Left ventricle myocardium inferior (tissue), 1 donor: ENCODE results near the gene ABHD12. TPM values are rescaled to one million over a fixed set of nuclear protein-coding genes. Genes with fewer than 3 reads are reported as not detected.

Experiments used
- DNase-seq: peaks from one replicate; pipeline ENCODE4 v3.0.0-alpha.2; 2020
- H3K27ac ChIP-seq: fragments of 200-600 bp; replicated peaks from 2 replicates; pipeline ENCODE4 v1.8.0; 2021
- H3K27me3 ChIP-seq: fragments of 200-600 bp; 2 replicates; pipeline ENCODE4 v1.8.0; 2021; ENCODE audit warnings: low read depth
- H3K36me3 ChIP-seq: fragments of 200-600 bp; 2 replicates; pipeline ENCODE4 v1.8.0; 2021
- H3K4me1 ChIP-seq: fragments of 200-600 bp; 2 replicates; pipeline ENCODE4 v1.8.0; 2021
- H3K4me3 ChIP-seq: fragments of 200-600 bp; 2 replicates; pipeline ENCODE4 v1.8.0; 2021; ENCODE audit warnings: mild to moderate bottlenecking, moderate library complexity
- H3K9me3 ChIP-seq: fragments of 200-600 bp; replicated peaks from 2 replicates; pipeline ENCODE4 v1.8.0; 2021
- intact Hi-C: fragments of 100-400 bp; cut with micrococcal nuclease; formaldehyde crosslinking; loops from one replicate; pipeline ENCODE4 v1.11.0; 2022
- total RNA-seq: library from RNA; stranded (reverse); fragmentation: NEBNext Ultra II Directional; extraction: Animal tissue kit (Norgen Biotek cat#: 25700); gene quantifications from one replicate; pipeline ENCODE4 v1.2.1, GENCODE V29; 2021
- TF ChIP-seq, protein P1 (sequence below): fragments of 200-600 bp; IDR thresholded peaks from 2 replicates; pipeline ENCODE4 v1.8.0; 2021; ENCODE audit warnings: antibody characterized with exemption, mild to moderate bottlenecking, borderline replicate concordance
- donor health status: DM: no; HTN: yes; CAD: no; lungs with severe emphysema.

Gene ABHD12
- total RNA-seq, 1 donor from 2014 or later, result 23.2 TPM

DNA sequence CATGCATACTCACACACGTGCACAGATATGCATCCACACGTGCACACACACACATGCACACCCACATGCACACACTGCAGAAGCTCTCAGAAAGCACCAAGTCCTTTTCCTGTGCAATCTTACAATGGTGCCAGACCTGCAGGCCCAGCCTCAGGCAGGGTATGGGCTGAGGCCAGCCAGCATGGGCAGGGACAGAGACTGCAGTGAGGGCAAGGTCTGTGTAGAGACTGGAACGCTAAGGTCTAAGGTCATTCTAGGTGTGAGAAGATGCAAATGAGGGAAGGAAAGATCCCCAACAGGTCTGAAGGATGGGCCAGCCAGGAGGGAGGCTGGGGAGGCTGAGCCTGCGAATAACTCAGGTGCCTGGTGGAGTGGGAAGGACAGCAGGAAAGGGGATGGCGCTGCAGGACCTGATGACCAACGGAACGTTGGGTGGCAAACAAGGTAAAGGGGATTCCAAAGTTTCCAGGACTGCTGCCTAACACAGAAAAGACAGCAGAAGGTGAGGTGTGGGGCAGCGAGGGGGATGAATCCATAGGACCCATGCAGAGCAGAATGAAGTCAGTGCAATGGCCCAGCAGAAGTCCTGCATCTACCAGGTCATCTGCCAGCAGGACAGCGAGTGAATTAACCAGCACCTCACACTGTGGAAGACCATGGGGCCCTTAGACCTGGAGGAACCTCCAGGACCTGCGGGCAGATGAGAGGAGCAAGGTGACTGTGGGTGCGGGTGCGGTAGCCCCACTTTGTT, 67.0 kb downstream of the ABHD12 start:
- no peak for DNase-seq
- no peak overlapping the region for H3K27ac ChIP-seq
- no peaks in the 10 kb centered on the region for H3K9me3 ChIP-seq
- TF ChIP-seq, protein P1, sequence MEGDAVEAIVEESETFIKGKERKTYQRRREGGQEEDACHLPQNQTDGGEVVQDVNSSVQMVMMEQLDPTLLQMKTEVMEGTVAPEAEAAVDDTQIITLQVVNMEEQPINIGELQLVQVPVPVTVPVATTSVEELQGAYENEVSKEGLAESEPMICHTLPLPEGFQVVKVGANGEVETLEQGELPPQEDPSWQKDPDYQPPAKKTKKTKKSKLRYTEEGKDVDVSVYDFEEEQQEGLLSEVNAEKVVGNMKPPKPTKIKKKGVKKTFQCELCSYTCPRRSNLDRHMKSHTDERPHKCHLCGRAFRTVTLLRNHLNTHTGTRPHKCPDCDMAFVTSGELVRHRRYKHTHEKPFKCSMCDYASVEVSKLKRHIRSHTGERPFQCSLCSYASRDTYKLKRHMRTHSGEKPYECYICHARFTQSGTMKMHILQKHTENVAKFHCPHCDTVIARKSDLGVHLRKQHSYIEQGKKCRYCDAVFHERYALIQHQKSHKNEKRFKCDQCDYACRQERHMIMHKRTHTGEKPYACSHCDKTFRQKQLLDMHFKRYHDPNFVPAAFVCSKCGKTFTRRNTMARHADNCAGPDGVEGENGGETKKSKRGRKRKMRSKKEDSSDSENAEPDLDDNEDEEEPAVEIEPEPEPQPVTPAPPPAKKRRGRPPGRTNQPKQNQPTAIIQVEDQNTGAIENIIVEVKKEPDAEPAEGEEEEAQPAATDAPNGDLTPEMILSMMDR, result no peak
- H3K4me1 ChIP-seq, result peaks cover 35% of the 10 kb centered on the region
- intact Hi-C loops, result no loop called here
- peaks cover 17% of the 10 kb centered on the region for H3K36me3 ChIP-seq
- no peak overlapping the region for H3K4me3 ChIP-seq
- no peaks in the 10 kb centered on the region for H3K27me3 ChIP-seq

DNA sequence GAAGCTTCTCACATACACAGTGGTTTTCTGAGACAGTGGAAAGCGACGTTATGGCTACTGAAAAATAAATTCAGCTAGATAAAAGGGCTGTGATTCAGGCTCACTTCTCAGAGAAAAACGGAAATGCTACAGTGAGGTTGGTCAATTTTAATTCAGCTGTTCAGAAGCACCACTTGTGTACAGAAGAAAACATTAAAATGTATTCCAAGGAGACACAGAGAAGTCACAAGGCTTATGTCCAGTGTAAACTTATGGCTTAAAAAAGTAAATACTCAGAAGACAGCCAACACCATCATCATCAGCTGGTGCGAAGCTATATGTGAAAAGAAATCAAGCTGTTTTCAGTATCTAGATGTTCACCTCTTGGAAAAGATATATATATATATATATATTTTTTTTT, 68.6 kb downstream of the ABHD12 start:
- H3K4me3 ChIP-seq, result no peak overlapping the region
- no peaks in the 10 kb centered on the region for H3K9me3 ChIP-seq
- no peaks in the 10 kb centered on the region for H3K27me3 ChIP-seq
- peaks cover 17% of the 10 kb centered on the region for H3K36me3 ChIP-seq
- H3K27ac ChIP-seq, result no peak overlapping the region
- no peak for DNase-seq
- TF ChIP-seq, protein P1, result no peak
- intact Hi-C loops, result no loop called here
- H3K4me1 ChIP-seq, result peaks cover 28% of the 10 kb centered on the region

GRCh38 chr20:25321262-25321831, 69.3 kb downstream of the ABHD12 start:
- Histone ChIP-seq H3K4me1 (peaks cover 28% of the 10 kb centered on the region), H3K36me3 (peaks cover 22% of the 10 kb centered on the region), H3K4me3 (no peak overlapping the region), H3K27ac (no peak overlapping the region), H3K27me3 (no peaks in the 10 kb centered on the region), H3K9me3 (no peaks in the 10 kb centered on the region)
- TF ChIP-seq, protein P1, result no peak
- no peak for DNase-seq
- intact Hi-C loops, result no loop called here

DNA sequence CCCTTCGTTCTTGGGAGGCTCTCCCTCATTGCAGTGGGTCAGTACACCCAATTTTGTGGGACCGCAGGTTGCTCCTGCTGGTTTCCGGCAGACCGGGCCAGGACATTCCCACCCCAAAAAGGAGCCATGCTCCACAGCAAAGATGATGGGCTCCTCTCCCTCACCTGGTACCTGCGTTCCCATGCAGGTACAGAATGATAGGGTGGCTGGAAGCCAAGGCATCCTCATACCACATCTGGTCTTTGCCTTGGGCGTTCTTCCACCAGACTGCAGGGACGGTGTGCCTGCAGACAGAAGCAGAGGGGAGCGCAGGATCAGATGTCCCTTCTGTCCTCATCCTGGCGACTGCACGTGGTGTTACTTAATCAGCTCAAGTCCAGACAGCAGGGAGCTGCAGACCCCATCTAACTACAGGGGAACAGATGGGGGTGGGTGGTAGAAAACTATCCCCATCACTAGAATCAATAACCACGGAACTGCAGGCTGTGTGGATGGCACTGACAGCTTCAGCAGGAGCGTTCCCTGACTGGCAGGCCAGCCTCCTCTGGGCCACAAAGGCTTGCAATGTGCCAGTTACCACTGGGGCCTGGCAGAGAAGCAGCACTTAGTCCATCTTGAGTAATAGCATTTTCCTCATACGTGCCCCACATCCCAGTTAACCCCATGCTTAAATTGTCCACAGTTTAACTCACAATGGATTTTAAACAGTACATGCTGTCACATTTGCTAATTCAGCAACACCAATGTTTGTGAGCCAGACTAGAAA, 70.4 kb downstream of the ABHD12 start:
- H3K9me3 ChIP-seq, result no peaks in the 10 kb centered on the region
- no peak for DNase-seq
- H3K4me1 ChIP-seq, result peaks cover 28% of the 10 kb centered on the region
- TF ChIP-seq, protein P1, result no peak
- no peak overlapping the region for H3K27ac ChIP-seq
- peaks cover 22% of the 10 kb centered on the region for H3K36me3 ChIP-seq
- intact Hi-C loops, result no loop called here
- no peak overlapping the region for H3K4me3 ChIP-seq
- no peaks in the 10 kb centered on the region for H3K27me3 ChIP-seq

- Histone ChIP-seq H3K27me3 (no peaks in the 10 kb centered on the region), H3K9me3 (no peaks in the 10 kb centered on the region), H3K4me3 (no peak overlapping the region), H3K27ac (peak overlapping the region; percentile 50), H3K36me3 (peaks cover 23% of the 10 kb centered on the region), H3K4me1 (peaks cover 28% of the 10 kb centered on the region)
- intact Hi-C loops, result loop anchor here (10.0 kb wide), 1 partner anchor 55 kb away; no protein-coding TSS in a partner anchor
- TF ChIP-seq, protein P1, result no peak
- DNase-seq, result no peak
Measured at GRCh38 chr20:25319241-25320034, 71.2 kb downstream of the ABHD12 start.
